Common myeloid progenitor, CD34-positive (primary cell): ENCODE results near the gene UNC13C.

Experiments
- CTCF ChIA-PET: fragments of 350-600 bp; sonication (Branson Sonifier 250); formaldehyde crosslinking; loops from one replicate; lab custom pipeline; 2021; ENCODE audit warnings: antibody characterized with exemption; lab: Charles Lee
- POLR2A ChIA-PET: fragments of 350-600 bp; sonication (Branson Sonifier 250); formaldehyde crosslinking; loops from one replicate; lab custom pipeline; 2021; ENCODE audit warnings: antibody characterized with exemption; lab: Charles Lee
- DNase-seq, 3 donors: peaks; one replicate each; pipeline versions ENCODE4 v3.0.0 to v3.0.0-alpha.2; 2013
- H3K27ac ChIP-seq, 2 experiments: 1 replicate in 1 of 2; 2 replicates in 1 of 2; pipeline ENCODE4 v1.7.0; 2013; ENCODE audit warnings: inconsistent platforms in 2 of 2, low read length in 2 of 2, mild to moderate bottlenecking in 2 of 2, low read depth in 1 of 2, moderate library complexity in 1 of 2; ENCODE audit not compliant: severe bottlenecking in 2 of 2, insufficient read depth in 1 of 2, poor library complexity in 1 of 2
- H3K27me3 ChIP-seq, 5 experiments: replicated peaks in 2 of 5; 1 replicate in 3 of 5; 2 replicates in 2 of 5; pipeline versions ENCODE4 v1.6.1 to v1.7.0; 2013; ENCODE audit warnings: low read length in 4 of 5, mild to moderate bottlenecking in 2 of 5, moderate library complexity in 2 of 5, inconsistent platforms in 1 of 5; ENCODE audit not compliant: insufficient read depth in 5 of 5, control insufficient read depth in 4 of 5
- H3K36me3 ChIP-seq, 4 experiments: 1 replicate in 2 of 4; 2 replicates in 2 of 4; pipeline versions ENCODE4 v1.6.1 to v1.7.0; 2013; ENCODE audit warnings: low read length in 3 of 4, control low read depth in 1 of 4, mild to moderate bottlenecking in 1 of 4; ENCODE audit not compliant: control insufficient read depth in 4 of 4, insufficient read depth in 4 of 4
- H3K4me1 ChIP-seq, 4 experiments: 1 replicate in 3 of 4; 2 replicates in 1 of 4; pipeline versions ENCODE4 v1.6.1 to v1.7.1; 2013; ENCODE audit warnings: low read length in 3 of 4, mild to moderate bottlenecking in 3 of 4, control low read depth in 1 of 4, inconsistent platforms in 1 of 4, moderate library complexity in 1 of 4; ENCODE audit not compliant: control insufficient read depth in 4 of 4, insufficient read depth in 4 of 4; ENCODE audit errors: control extremely low read depth in 1 of 4
- H3K4me3 ChIP-seq, 7 experiments: 1 replicate in 4 of 7; 2 replicates in 3 of 7; pipeline versions ENCODE4 v1.5.1 to v1.7.0; 2013; ENCODE audit warnings: mild to moderate bottlenecking in 7 of 7, low read length in 6 of 7, moderate library complexity in 6 of 7, inconsistent platforms in 2 of 7, low read depth in 2 of 7, control low read depth in 1 of 7; ENCODE audit not compliant: insufficient read depth in 4 of 7, control insufficient read depth in 1 of 7; ENCODE audit errors: extremely low read depth in 1 of 7
- H3K9me3 ChIP-seq, 5 experiments: 1 replicate in 4 of 5; 2 replicates in 1 of 5; pipeline versions ENCODE4 v1.6.1 to v1.7.1; 2013; ENCODE audit warnings: low read length in 4 of 5, mild to moderate bottlenecking in 2 of 5, inconsistent platforms in 1 of 5, low read depth in 1 of 5, moderate library complexity in 1 of 5; ENCODE audit not compliant: control insufficient read depth in 4 of 5, insufficient read depth in 2 of 5; ENCODE audit errors: control extremely low read depth in 1 of 5
- WGBS: methylation state at CpG from one replicate; pipeline ENCODE4 v1.1.5; 2013; ENCODE audit not compliant: insufficient coverage; 5-methylcytosine and 5-hydroxymethylcytosine counted together

UNC13C gene

DNA sequence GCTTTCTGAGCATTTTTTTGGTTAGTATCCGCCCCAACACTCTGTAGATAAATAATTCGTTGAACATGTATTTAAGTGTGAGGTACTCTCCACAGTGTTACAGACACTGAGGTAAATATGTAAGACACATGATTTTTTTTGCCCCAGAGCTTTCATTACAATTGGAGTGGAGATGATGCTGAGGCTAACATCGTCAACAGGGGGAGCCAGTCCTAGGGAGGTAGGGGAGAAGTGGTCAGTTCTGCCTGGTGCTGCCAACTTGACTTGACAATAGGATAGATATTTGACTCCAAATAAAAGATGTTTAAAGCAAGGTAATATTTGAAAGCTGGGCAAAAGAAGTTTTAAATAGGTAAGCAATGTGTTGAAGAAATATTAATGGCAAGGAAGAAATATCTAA is 295.7 kb downstream of the UNC13C start:
- ChIA-PET CTCF (no interaction called here), POLR2A (no interaction called here)
- Histone ChIP-seq H3K36me3 (no peaks in the 10 kb centered on the region), H3K4me3 (no peak overlapping the region), H3K4me1 (no peaks in the 10 kb centered on the region), H3K9me3 (no peaks in the 10 kb centered on the region), H3K27ac (no peak overlapping the region), H3K27me3 (no peaks in the 10 kb centered on the region)
- no peak for DNase-seq
- WGBS, result 83% methylated on average over 2 of the region's 3 CpGs

DNA sequence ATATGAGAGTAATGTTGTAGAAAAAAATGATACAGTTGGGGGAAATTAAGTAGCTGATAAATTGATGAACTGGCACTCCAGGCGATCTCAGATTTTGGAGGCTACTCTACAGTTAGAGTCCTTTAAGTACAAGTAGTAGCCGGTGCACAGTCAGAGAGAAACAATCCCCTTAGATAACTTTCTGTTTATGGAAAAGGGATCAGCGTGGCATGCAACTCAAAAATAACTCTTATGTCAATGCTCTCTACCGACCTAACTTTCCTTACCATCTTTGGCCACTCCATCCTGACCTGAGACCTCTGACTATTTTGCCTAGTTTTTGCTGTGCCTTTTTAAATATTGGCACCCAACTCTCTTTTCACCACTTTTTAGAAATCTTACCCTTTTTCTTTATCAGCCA is 299.6 kb downstream of the UNC13C start:
- WGBS, result 100% methylated on average over 3 of the region's 4 CpGs
- DNase-seq, result no peak
- Histone ChIP-seq H3K9me3 (peaks cover 0 to 2% (median 0%) of the 10 kb centered on the region in 5 experiments), H3K36me3 (no peaks in the 10 kb centered on the region), H3K4me3 (no peak overlapping the region), H3K4me1 (no peaks in the 10 kb centered on the region), H3K27ac (no peak overlapping the region), H3K27me3 (no peaks in the 10 kb centered on the region)
- ChIA-PET CTCF (no interaction called here), POLR2A (no interaction called here)

DNA sequence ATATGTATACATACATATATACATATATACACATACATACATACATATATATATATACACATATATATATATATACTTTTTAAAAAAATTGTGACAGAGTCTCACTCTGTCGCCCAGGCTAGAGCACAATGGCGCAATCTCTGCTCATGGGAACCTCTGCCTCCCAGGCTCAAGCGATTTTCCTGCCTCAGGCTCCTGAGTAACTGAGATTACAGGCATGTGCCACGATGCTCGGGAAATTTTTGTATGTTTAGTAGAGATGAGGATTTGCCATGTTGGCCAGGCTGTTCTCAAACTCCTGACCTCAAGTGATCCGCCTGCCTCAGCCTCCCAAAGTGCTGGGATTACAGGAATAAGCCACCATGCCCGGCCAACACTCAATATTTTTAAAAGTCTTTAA is 302.5 kb downstream of the UNC13C start:
- H3K9me3 ChIP-seq, result peaks cover 0 to 2% (median 0%) of the 10 kb centered on the region in 5 experiments
- DNase-seq, result no peak
- no peaks in the 10 kb centered on the region for H3K36me3 ChIP-seq
- CTCF ChIA-PET, result no interaction called here
- H3K27ac ChIP-seq, result no peak overlapping the region
- H3K4me3 ChIP-seq, result no peak overlapping the region
- H3K4me1 ChIP-seq, result no peaks in the 10 kb centered on the region
- 96% methylated on average over 4 of the region's 7 CpGs for WGBS
- POLR2A ChIA-PET, result no interaction called here
- H3K27me3 ChIP-seq, result no peaks in the 10 kb centered on the region

DNA sequence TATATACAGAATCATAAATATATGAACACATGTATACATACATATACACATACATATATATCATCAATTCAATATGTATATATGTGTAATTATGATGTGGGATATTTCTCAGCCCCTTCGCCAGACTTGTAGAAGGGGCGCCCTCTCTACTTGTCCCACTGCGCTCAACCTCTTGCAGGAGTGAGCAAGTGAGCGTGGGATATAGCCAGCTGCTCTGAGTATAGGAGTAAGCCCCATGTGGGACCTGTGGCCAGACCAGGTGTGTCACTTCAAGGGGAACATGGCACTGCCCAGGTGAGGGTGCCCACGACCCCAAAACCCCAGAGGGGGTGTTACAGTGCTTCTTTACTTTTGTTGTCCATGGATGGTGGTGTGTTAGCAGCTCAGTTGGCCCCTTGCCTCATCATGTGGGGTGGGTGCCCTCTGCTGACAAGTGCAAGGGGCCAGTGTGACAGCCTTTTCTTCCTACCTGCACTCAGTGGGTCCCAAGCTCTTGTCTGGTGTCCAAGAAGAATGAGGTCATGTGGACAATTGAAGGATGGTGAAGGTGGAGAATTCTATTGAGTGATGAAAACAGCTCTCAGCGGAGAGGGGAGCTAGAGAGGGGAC is 304.1 kb downstream of the UNC13C start:
- WGBS, result 100% methylated on average over 6 of the region's 6 CpGs
- Histone ChIP-seq H3K27me3 (no peaks in the 10 kb centered on the region), H3K4me1 (no peaks in the 10 kb centered on the region), H3K4me3 (no peak overlapping the region), H3K27ac (no peak overlapping the region), H3K36me3 (no peaks in the 10 kb centered on the region), H3K9me3 (peaks cover 0 to 2% (median 0%) of the 10 kb centered on the region in 5 experiments)
- ChIA-PET CTCF (no interaction called here), POLR2A (no interaction called here)
- DNase-seq, result no peak

DNA sequence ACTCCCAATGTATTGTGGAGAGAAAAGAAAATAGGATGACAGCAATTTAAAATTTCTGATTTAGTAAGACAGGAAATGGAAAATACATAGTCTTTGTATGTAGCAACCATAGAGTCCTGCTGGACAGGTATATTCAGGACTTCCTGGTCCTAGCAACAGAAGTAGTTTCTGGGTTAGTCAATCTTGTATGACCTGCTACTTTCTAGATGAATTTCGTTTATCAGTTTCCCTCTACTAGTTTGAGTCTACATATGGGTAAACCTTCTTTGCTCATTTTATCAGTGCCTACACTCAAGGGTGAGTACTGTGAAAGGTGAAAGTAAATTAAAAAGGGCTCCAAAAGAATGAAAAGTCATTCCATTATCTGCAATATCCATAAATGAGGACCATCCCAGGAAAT is 309.8 kb downstream of the UNC13C start:
- H3K4me3 ChIP-seq, result no peak overlapping the region
- CTCF ChIA-PET, result no interaction called here
- DNase-seq, result no peak

DNA sequence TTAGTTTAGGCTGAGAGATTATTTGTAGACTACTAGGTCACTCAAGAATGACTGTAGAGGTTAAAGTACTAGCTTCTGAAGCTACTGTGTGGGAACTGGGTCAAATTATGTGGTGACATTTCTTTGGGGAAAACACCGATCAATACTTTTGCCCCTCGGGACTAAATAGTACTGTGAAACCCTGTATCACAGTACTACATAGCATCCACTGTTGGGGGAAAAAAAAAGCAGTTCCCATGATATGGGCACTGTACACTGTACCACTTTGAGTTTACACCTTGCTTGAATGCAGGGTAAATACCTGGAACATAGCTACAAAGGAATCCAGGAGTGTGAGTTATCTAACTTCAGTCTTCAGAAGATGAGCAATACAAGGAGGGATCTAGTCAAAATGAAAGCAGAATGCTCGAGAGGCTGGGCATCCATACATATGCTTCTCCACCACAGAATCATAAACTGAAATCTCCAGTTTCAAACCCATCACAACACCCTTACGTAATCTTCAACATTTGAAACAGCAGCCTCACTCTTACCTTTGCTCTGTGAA is 311.4 kb downstream of the UNC13C start:
- Histone ChIP-seq H3K27me3 (no peaks in the 10 kb centered on the region), H3K9me3 (no peaks in the 10 kb centered on the region), H3K4me3 (no peak overlapping the region), H3K27ac (no peak overlapping the region), H3K36me3 (no peaks in the 10 kb centered on the region), H3K4me1 (no peaks in the 10 kb centered on the region)
- WGBS, result 100% methylated on average over 1 of the region's 4 CpGs
- no peak for DNase-seq
- ChIA-PET POLR2A (interaction anchor here (0.7 kb wide), 1 partner anchor 534 kb away, joined by 5 read pairs; no protein-coding TSS in a partner anchor), CTCF (interaction anchor here (0.6 kb wide), 2 partner anchors 149 to 240 kb away, joined by 3 read pairs; no protein-coding TSS in a partner anchor)

More for the DNA sequence above, 309.8 kb downstream of the UNC13C start:
- Histone ChIP-seq H3K27ac (no peak overlapping the region), H3K9me3 (no peaks in the 10 kb centered on the region), H3K27me3 (no peaks in the 10 kb centered on the region), H3K36me3 (no peaks in the 10 kb centered on the region), H3K4me1 (no peaks in the 10 kb centered on the region)
- POLR2A ChIA-PET, result no interaction called here
- no CpG with 5 or more reads among the region's 1 CpG for WGBS

DNA sequence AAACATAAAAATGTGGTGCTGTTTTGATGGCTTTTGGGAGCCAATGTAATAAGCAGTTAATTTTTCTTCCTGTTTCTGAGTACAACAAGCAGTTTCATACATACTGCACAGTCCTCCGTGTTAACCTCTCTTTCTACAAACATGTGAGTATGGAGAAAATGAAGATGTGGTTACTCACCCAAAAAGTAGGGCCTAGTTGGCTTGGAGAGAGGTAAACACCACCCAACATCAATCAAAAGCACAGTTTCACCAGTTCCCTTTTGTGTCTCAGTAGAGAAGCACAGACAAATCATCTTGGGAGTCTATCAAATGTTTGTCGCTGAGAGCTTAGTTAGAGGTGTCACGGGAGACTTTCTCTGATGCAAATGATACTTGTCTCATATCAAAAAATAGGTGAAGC is 320.2 kb downstream of the UNC13C start:
- DNase-seq, result peak in 2 of 3 donors; percentile 11 to 25
- H3K4me3 ChIP-seq, result no peak overlapping the region
- ChIA-PET CTCF (no interaction called here), POLR2A (no interaction called here)
- no peaks in the 10 kb centered on the region for H3K4me1 ChIP-seq
- no CpG with 5 or more reads among the region's 3 CpGs for WGBS
- H3K9me3 ChIP-seq, result no peaks in the 10 kb centered on the region
- no peaks in the 10 kb centered on the region for H3K36me3 ChIP-seq
- H3K27ac ChIP-seq, result no peak overlapping the region
- H3K27me3 ChIP-seq, result no peaks in the 10 kb centered on the region
